HEK293 (cell line): ENCODE measurements around the gene HRC.

Source experiments
- FEZF1 ChIP-seq: fragments of 450-650 bp; formaldehyde crosslinking; IDR thresholded peaks from 2 replicates; pipeline ENCODE4 v1.5.1; 2016; ENCODE audit warnings: missing biosample characterization, missing genetic modification characterization
- SETDB1 ChIP-seq: IDR thresholded peaks from one replicate; pipeline ENCODE4 v1.6.1; 2017; ENCODE audit warnings: mild to moderate bottlenecking, low read length, moderate library complexity, mixed read lengths; ENCODE audit not compliant: insufficient read length
- TRIM28 ChIP-seq: IDR thresholded peaks from 2 replicates; pipeline ENCODE4 v1.6.1; 2011; ENCODE audit warnings: low read length, control low read depth, borderline replicate concordance
- ZBTB20 ChIP-seq: fragments of 450-650 bp; formaldehyde crosslinking; IDR thresholded peaks from 2 replicates; pipeline ENCODE4 v1.5.1; 2016; ENCODE audit warnings: missing biosample characterization, missing genetic modification characterization
- ZNF114 ChIP-seq: fragments of 450-650 bp; formaldehyde crosslinking; IDR thresholded peaks from 2 replicates; pipeline ENCODE4 v1.5.0; 2017; ENCODE audit warnings: missing biosample characterization, missing genetic modification characterization
- ZNF146 ChIP-seq: fragments of 450-650 bp; formaldehyde crosslinking; IDR thresholded peaks from 2 replicates; pipeline ENCODE4 v1.5.1; 2016; ENCODE audit warnings: missing biosample characterization, missing genetic modification characterization
- ZNF16 ChIP-seq: fragments of 450-650 bp; formaldehyde crosslinking; IDR thresholded peaks from 2 replicates; pipeline ENCODE4 v1.5.1; 2016; ENCODE audit warnings: low read depth, missing biosample characterization, missing genetic modification characterization
- ZNF19 ChIP-seq: fragments of 450-650 bp; formaldehyde crosslinking; IDR thresholded peaks from 2 replicates; pipeline ENCODE4; 2016; ENCODE audit warnings: missing biosample characterization, missing genetic modification characterization, low read depth
- ZNF221 ChIP-seq: fragments of 450-650 bp; formaldehyde crosslinking; IDR thresholded peaks from 2 replicates; pipeline ENCODE4 v1.5.1; 2017; ENCODE audit warnings: missing biosample characterization, missing genetic modification characterization, borderline replicate concordance
- ZNF23 ChIP-seq: fragments of 450-650 bp; formaldehyde crosslinking; IDR thresholded peaks from 2 replicates; pipeline ENCODE4 v1.5.1; 2016; ENCODE audit warnings: missing biosample characterization, missing genetic modification characterization, borderline replicate concordance
- ZNF335 ChIP-seq: fragments of 450-650 bp; formaldehyde crosslinking; conservative IDR thresholded peaks from 2 replicates; pipeline ENCODE4 v1.5.1; 2016; ENCODE audit warnings: missing biosample characterization, missing genetic modification characterization
- ZNF394 ChIP-seq: fragments of 450-650 bp; formaldehyde crosslinking; IDR thresholded peaks from 2 replicates; pipeline ENCODE4 v1.5.1; 2016; ENCODE audit warnings: missing biosample characterization, missing genetic modification characterization, mild to moderate bottlenecking, moderate library complexity, borderline replicate concordance
- ZNF404 ChIP-seq: fragments of 450-650 bp; formaldehyde crosslinking; IDR thresholded peaks from 2 replicates; pipeline ENCODE4 v1.5.1; 2017; ENCODE audit warnings: missing biosample characterization, missing genetic modification characterization
- ZNF423 ChIP-seq: fragments of 450-650 bp; formaldehyde crosslinking; IDR thresholded peaks from 2 replicates; pipeline ENCODE4 v1.5.1; 2016; ENCODE audit warnings: missing biosample characterization, missing genetic modification characterization
- ZNF510 ChIP-seq: fragments of 450-650 bp; formaldehyde crosslinking; IDR thresholded peaks from 2 replicates; pipeline ENCODE4 v1.5.1; 2018; ENCODE audit warnings: mild to moderate bottlenecking, missing genetic modification characterization, missing biosample characterization; ENCODE audit not compliant: insufficient replicate concordance
- ZNF548 ChIP-seq: fragments of 450-650 bp; formaldehyde crosslinking; IDR thresholded peaks from 2 replicates; pipeline ENCODE4 v1.5.1; 2016; ENCODE audit warnings: missing biosample characterization, missing genetic modification characterization
- ZNF747 ChIP-seq: fragments of 450-650 bp; formaldehyde crosslinking; IDR thresholded peaks from 2 replicates; pipeline ENCODE4 v1.5.1; 2016; ENCODE audit warnings: missing biosample characterization, missing genetic modification characterization
- ZNF776 ChIP-seq: fragments of 450-650 bp; formaldehyde crosslinking; IDR thresholded peaks from 2 replicates; pipeline ENCODE4 v1.5.0; 2017; ENCODE audit warnings: missing biosample characterization, missing genetic modification characterization, borderline replicate concordance
- ZNF792 ChIP-seq: fragments of 450-650 bp; formaldehyde crosslinking; IDR thresholded peaks from 2 replicates; pipeline ENCODE4 v1.5.1; 2016; ENCODE audit warnings: missing biosample characterization, missing genetic modification characterization
- ZNF837 ChIP-seq: fragments of 450-650 bp; formaldehyde crosslinking; IDR thresholded peaks from 2 replicates; pipeline ENCODE4 v1.5.1; 2016; ENCODE audit warnings: missing biosample characterization, missing genetic modification characterization
- ZSCAN23 ChIP-seq: fragments of 450-650 bp; formaldehyde crosslinking; IDR thresholded peaks from 2 replicates; pipeline ENCODE4 v1.5.1; 2016; ENCODE audit warnings: missing biosample characterization, missing genetic modification characterization
- TF ChIP-seq, protein P1 (sequence below): fragments of 450-650 bp; formaldehyde crosslinking; IDR thresholded peaks from 2 replicates; pipeline ENCODE4 v1.5.1; 2016; ENCODE audit warnings: missing biosample characterization, missing genetic modification characterization
- TF ChIP-seq, protein P2 (sequence below): fragments of 450-650 bp; formaldehyde crosslinking; IDR thresholded peaks from 2 replicates; pipeline ENCODE4 v1.5.1; 2017; ENCODE audit warnings: missing biosample characterization, missing genetic modification characterization
- TF ChIP-seq, protein P3 (sequence below): fragments of 450-650 bp; formaldehyde crosslinking; IDR thresholded peaks from 2 replicates; pipeline ENCODE4 v1.5.1; 2016; ENCODE audit warnings: missing biosample characterization, missing genetic modification characterization
- TF ChIP-seq, protein P4 (sequence below): IDR thresholded peaks from 2 replicates; pipeline ENCODE4 v1.6.1; 2011; ENCODE audit warnings: mild to moderate bottlenecking, low read depth, low read length, borderline replicate concordance
- TF ChIP-seq, protein P5 (sequence below): fragments of 450-650 bp; formaldehyde crosslinking; IDR thresholded peaks from 2 replicates; pipeline ENCODE4 v1.5.1; 2016; ENCODE audit warnings: missing biosample characterization, missing genetic modification characterization
- TF ChIP-seq, protein P6 (sequence below): fragments of 450-650 bp; formaldehyde crosslinking; IDR thresholded peaks from 2 replicates; pipeline ENCODE4 v1.5.1; 2017; ENCODE audit warnings: missing biosample characterization, missing genetic modification characterization
- TF ChIP-seq, protein P7 (sequence below): fragments of 450-650 bp; formaldehyde crosslinking; IDR thresholded peaks from 2 replicates; pipeline ENCODE4 v1.5.1; 2016; ENCODE audit warnings: missing biosample characterization, missing genetic modification characterization
- TF ChIP-seq, protein P8 (sequence below): fragments of 450-650 bp; formaldehyde crosslinking; IDR thresholded peaks from 2 replicates; pipeline ENCODE4 v1.5.1; 2016; ENCODE audit warnings: missing biosample characterization, missing genetic modification characterization

The HRC gene

DNA sequence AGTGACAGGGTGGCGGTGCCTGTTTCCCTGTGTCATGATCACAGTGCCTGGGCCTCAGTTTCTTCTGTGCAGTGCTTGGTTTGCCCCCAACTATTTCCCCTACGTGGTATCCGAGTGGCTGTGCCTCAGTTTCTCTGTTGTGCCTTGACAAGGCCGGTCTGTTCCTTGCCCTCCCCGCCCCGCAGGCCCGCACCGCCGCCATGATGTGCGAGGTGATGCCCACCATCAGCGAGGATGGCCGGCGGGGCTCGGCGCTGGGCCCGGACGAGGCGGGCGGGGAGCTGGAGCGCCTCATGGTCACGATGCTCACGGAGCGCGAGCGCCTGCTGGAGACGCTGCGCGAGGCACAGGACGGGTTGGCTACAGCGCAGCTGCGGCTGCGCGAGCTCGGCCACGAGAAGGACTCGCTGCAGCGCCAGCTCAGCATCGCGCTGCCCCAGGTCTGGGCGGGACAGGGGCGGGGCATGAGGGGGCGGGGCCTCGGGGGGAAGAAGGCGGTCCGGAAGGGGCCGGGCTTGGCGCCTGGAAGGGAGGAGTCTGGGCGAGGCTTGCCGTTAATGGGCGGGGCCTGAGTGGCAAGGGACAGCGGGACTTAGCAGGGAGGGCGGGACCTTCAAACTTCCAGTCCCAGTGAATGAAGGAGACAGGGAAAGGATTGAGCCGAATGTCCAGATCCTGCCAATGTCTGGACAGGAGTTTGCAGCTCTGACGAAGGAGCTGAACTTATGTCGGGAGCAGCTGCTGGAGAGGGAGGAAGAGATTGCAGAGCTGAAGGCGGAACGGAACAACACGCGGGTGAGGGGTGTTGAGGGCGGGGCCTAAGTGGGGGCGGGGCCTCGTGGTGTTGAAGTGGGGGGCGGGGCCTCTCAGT lies 27.3 kb downstream of the HRC start (continued):
- TF ChIP-seq, protein P1, sequence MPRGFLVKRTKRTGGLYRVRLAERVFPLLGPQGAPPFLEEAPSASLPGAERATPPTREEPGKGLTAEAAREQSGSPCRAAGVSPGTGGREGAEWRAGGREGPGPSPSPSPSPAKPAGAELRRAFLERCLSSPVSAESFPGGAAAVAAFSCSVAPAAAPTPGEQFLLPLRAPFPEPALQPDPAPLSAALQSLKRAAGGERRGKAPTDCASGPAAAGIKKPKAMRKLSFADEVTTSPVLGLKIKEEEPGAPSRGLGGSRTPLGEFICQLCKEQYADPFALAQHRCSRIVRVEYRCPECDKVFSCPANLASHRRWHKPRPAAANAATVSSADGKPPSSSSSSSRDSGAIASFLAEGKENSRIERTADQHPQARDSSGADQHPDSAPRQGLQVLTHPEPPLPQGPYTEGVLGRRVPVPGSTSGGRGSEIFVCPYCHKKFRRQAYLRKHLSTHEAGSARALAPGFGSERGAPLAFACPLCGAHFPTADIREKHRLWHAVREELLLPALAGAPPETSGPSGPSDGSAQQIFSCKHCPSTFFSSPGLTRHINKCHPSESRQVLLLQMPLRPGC (tag by site-specific recombination) = no peak
- TF ChIP-seq, protein P2, sequence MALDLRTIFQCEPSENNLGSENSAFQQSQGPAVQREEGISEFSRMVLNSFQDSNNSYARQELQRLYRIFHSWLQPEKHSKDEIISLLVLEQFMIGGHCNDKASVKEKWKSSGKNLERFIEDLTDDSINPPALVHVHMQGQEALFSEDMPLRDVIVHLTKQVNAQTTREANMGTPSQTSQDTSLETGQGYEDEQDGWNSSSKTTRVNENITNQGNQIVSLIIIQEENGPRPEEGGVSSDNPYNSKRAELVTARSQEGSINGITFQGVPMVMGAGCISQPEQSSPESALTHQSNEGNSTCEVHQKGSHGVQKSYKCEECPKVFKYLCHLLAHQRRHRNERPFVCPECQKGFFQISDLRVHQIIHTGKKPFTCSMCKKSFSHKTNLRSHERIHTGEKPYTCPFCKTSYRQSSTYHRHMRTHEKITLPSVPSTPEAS (tag by site-specific recombination) = no peak
- TF ChIP-seq ZNF23 (tag by site-specific recombination) = no peak
- TF ChIP-seq ZNF404 (tag by site-specific recombination) = no peak
- TF ChIP-seq, protein P3, sequence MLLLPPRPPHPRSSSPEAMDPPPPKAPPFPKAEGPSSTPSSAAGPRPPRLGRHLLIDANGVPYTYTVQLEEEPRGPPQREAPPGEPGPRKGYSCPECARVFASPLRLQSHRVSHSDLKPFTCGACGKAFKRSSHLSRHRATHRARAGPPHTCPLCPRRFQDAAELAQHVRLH (tag by site-specific recombination) = no peak; the same call in 1 of the 2 replicates
- TF ChIP-seq ZBTB20 (tag by site-specific recombination) = peak; percentile 58; the same call in 1 of the 2 replicates
- TF ChIP-seq, protein P4, sequence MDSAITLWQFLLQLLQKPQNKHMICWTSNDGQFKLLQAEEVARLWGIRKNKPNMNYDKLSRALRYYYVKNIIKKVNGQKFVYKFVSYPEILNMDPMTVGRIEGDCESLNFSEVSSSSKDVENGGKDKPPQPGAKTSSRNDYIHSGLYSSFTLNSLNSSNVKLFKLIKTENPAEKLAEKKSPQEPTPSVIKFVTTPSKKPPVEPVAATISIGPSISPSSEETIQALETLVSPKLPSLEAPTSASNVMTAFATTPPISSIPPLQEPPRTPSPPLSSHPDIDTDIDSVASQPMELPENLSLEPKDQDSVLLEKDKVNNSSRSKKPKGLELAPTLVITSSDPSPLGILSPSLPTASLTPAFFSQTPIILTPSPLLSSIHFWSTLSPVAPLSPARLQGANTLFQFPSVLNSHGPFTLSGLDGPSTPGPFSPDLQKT = no peak
- TF ChIP-seq ZNF747 (tag by site-specific recombination) = no peak
- TF ChIP-seq ZSCAN23 (tag by site-specific recombination) = no peak
- no peak for TF ChIP-seq ZNF146 (tag by site-specific recombination)
- no peak for TF ChIP-seq ZNF837 (tag by site-specific recombination)
- peak; percentile 68 for TF ChIP-seq ZNF335 (tag by site-specific recombination)
- TF ChIP-seq ZNF221 = no peak
- no peak for TF ChIP-seq ZNF19 (tag by site-specific recombination)
- TF ChIP-seq, protein P5, sequence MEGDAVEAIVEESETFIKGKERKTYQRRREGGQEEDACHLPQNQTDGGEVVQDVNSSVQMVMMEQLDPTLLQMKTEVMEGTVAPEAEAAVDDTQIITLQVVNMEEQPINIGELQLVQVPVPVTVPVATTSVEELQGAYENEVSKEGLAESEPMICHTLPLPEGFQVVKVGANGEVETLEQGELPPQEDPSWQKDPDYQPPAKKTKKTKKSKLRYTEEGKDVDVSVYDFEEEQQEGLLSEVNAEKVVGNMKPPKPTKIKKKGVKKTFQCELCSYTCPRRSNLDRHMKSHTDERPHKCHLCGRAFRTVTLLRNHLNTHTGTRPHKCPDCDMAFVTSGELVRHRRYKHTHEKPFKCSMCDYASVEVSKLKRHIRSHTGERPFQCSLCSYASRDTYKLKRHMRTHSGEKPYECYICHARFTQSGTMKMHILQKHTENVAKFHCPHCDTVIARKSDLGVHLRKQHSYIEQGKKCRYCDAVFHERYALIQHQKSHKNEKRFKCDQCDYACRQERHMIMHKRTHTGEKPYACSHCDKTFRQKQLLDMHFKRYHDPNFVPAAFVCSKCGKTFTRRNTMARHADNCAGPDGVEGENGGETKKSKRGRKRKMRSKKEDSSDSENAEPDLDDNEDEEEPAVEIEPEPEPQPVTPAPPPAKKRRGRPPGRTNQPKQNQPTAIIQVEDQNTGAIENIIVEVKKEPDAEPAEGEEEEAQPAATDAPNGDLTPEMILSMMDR (tag by site-specific recombination) = peak; percentile 85
- no peak for TF ChIP-seq ZNF776 (tag by site-specific recombination)
- TF ChIP-seq, protein P6, sequence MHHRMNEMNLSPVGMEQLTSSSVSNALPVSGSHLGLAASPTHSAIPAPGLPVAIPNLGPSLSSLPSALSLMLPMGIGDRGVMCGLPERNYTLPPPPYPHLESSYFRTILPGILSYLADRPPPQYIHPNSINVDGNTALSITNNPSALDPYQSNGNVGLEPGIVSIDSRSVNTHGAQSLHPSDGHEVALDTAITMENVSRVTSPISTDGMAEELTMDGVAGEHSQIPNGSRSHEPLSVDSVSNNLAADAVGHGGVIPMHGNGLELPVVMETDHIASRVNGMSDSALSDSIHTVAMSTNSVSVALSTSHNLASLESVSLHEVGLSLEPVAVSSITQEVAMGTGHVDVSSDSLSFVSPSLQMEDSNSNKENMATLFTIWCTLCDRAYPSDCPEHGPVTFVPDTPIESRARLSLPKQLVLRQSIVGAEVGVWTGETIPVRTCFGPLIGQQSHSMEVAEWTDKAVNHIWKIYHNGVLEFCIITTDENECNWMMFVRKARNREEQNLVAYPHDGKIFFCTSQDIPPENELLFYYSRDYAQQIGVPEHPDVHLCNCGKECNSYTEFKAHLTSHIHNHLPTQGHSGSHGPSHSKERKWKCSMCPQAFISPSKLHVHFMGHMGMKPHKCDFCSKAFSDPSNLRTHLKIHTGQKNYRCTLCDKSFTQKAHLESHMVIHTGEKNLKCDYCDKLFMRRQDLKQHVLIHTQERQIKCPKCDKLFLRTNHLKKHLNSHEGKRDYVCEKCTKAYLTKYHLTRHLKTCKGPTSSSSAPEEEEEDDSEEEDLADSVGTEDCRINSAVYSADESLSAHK = no peak
- no peak for TF ChIP-seq ZNF114
- no peak for TF ChIP-seq SETDB1
- no peak for TF ChIP-seq ZNF16 (tag by site-specific recombination)
- no peak for TF ChIP-seq ZNF423 (tag by site-specific recombination)
- TF ChIP-seq ZNF510 (tag by site-specific recombination) = no peak
- TF ChIP-seq FEZF1 (tag by site-specific recombination) = no peak
- no peak for TF ChIP-seq ZNF792 (tag by site-specific recombination)
- TF ChIP-seq, protein P7, sequence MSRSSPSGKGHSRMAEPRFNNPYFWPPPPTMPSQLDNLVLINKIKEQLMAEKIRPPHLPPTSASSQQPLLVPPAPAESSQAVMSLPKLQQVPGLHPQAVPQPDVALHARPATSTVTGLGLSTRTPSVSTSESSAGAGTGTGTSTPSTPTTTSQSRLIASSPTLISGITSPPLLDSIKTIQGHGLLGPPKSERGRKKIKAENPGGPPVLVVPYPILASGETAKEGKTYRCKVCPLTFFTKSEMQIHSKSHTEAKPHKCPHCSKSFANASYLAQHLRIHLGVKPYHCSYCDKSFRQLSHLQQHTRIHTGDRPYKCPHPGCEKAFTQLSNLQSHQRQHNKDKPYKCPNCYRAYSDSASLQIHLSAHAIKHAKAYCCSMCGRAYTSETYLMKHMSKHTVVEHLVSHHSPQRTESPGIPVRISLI = no peak
- TF ChIP-seq ZNF548 (tag by site-specific recombination) = no peak
- TF ChIP-seq, protein P8, sequence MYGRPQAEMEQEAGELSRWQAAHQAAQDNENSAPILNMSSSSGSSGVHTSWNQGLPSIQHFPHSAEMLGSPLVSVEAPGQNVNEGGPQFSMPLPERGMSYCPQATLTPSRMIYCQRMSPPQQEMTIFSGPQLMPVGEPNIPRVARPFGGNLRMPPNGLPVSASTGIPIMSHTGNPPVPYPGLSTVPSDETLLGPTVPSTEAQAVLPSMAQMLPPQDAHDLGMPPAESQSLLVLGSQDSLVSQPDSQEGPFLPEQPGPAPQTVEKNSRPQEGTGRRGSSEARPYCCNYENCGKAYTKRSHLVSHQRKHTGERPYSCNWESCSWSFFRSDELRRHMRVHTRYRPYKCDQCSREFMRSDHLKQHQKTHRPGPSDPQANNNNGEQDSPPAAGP (tag by site-specific recombination) = no peak
- TF ChIP-seq TRIM28 = no peak
- TF ChIP-seq ZNF394 (tag by site-specific recombination) = no peak
